ENCODE measurements around the gene TMPRSS11B.
"Not testable (repeated sequence)": the region's sequence is repeated elsewhere in the genome, so short reads cannot be mapped to it uniquely, and the experiment has no call there.

Gene TMPRSS11B

DNA sequence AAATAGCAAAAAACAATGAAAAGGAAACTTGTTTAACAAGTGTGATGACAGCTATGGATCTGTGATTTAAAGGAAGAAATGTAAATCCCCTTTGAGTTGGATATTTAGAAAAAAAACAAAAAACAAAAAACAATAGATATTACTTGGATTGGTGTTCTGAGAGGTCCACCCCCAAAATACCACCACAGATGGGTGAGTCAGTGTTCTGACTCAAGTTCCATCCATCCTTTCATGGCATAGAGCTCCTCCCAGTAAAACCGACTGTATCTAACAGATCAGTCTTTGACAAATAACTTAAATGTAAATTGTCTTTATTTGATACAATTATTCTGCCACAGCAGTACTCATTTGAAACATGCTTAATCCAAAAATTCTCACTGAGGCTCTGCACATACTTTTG lies 27.4 kb downstream of the TMPRSS11B start:
- DNase-seq: no peak
- ATAC-seq: no peak

DNA sequence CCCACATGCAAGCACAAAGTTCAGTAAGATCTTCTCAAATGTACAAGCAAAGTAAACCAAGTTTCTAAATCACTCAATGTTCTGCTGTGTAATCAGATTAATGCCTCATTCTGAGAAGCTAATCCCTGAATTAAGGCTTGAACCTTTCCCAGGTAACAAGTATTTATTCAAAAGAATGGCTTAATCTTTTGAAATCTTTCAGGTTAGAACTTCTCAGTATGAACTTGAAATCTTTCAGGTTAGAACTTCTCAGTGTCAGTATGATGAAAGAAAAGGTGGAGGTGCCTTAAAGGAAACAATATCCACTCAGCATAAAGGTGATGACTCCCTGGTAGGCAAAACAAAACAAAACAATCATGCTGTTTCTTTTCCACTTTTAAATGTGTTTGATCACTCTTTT lies 29.0 kb downstream of the TMPRSS11B start:
- no peak for ATAC-seq

DNA sequence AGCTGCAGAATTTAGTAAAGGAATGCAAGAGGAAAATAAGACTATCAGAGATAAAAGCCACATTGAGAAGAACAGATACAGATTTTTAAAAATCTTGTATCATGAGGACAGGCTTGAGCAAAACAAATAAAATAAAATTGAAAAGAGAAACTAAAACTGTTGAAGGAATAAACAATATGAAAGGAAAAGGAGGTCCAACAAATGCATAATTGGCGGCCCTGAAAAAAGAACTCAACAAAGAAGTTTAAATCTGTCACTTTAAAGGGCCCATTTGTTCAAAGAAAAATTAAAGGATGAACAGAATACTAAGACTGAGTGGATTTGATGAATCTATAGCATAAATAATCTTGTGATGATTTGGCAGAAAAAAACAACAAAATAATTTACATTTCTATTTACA lies 36.5 kb downstream of the TMPRSS11B start:
- no peak for ATAC-seq
- DNase-seq: no peak

More for the DNA sequence above, 29.0 kb downstream of the TMPRSS11B start:
- no peak for DNase-seq

DNA sequence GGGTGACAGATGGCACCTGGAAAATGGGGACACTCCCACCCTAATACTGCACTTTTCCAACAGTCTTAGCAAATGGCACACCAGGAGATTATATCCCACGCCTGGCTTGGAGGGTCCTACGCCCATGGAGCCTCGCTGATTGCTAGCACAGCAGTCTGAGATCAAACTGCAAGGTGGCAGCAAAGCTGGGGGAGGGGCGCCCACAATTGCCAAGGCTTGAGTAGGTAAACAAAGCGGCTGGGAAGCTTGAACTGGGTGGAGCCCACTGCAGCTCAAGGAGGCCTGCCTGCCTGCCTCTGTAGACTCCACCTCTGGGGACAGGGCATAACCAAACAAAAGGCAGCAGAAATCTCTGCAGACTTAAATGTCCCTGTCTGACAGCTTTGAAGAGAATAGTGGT lies 51.2 kb downstream of the TMPRSS11B start:
- not testable (repeated sequence) for DNase-seq, ATAC-seq

DNA sequence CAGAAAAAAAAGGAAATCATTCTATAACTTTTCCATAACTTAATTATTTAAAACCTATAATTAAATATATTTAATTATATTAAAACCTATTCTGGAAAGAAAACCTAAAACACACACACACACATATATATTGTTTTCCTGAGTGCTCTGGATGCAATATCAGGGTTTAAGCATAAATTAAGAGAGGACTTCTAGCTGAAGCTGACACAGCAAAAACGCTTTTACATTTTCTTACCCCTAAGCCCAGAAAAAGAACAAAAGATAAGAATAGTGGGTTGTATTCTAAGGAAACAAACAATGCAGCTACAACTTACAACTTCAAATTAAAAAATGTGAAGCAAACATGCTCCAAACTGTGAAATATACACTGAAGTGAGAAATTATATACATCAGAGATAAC lies 52.3 kb downstream of the TMPRSS11B start:
- DNase-seq: no peak
- no peak for ATAC-seq

DNA sequence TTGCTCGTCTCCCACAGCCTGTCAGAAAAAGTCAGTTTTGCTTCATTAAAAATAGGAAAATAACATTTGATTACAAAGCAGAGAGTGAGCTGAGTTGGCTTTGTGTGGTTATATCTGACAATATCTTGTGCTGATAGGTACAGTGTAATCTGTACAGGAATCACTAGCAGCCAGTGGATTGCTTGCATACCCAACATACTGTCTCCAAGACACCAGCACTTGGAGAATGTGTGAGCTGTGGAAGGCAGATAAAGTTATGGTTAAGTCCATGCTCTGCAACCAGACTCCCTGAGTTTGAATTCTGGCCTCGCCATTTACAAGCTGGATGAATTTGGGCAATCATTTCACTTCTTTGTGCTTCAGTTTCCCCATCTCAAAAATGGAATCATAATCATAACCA lies 58.3 kb downstream of the TMPRSS11B start:
- DNase-seq: no peak
- ATAC-seq: no peak

DNA sequence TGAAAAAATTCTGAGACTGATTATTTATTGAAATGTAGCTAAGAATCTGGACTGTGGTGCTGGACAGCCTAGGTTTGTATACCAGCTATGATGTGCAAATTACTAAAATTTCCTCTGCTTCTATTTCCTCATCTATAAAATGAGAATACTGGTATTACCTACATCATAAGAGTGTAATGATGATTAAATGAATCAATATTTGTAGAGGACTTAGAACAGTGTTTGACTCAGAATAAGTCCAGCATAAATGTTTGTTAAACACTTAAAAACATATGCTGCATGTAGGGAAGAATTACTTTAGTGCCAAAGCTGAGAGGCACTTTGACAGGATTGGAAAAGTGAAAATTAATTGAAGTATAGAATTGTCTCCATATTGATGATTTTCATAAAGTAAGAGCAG lies 60.6 kb downstream of the TMPRSS11B start:
- DNase-seq (no peak), ATAC-seq (no peak)

DNA sequence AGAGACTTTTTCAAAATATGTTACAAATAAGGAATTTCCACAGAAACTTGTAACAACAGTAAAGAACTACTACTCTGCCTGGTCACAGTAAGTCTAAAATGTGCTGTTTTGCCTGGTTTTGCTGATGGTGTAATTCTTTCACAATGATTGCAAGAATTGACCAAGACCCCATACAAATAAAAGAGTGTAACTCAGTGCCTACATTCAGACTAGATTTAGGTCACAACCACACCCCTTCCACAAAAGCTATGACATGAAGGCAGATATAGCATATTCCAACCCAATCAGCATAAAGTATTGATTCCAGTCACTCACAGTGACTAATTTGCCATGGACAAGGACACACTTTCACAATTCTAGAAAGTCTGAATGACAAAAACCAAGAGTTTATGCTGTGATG lies 62.1 kb downstream of the TMPRSS11B start:
- ATAC-seq (no peak), DNase-seq (no peak)

DNA sequence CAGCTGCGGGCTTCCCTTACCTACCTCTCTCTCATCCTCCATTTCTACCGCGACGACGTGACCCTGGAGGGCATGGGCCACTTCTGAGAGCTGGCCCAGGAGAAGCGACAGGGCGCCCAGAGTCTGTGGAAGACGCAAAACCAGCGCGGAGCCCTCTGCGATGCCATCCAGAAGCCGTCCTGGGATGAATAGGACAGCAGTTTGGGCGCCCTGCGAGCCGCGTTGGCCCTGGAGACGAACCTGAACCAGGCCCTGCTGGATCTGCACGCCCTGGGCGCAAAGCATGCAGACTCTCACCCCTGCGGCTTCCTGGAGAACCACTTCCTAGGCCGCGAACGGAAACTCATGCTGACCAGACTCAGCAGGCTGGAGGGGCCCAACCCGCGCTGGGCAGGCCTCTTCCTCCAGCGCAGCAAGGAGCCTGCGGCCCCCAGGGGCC lies 63.1 kb downstream of the TMPRSS11B start:
- no peak for DNase-seq
- no peak for ATAC-seq

DNA sequence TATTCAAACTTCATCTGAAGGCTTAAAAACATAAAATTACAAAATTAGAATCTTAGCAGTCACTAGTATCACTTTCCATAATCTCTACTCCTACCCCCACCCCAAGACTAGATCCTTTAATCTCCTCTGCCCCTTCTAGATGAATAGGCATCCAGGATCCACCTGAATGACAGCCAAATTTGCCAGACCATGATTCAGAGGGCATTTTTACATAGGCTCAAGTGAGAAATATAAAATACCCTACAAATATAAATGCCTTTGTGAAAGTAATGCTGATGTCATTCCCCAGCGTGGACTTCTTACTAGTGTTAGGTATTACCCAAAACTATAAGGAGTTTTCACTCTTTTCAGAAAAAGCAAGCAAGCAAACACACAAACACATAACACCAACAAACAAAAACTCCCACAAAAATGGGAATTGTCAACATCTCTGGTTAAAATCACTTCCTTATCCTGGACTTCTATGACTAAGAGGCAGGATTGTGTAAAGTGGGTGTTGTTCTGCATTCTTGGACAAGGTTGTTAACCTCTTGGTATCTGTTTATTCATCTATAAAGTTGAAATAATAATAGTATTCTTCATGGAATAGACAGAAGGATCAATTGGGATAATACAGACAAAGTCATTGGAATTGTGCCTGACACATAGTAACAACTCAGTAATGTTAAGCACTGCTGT lies 64.5 kb downstream of the TMPRSS11B start:
- ATAC-seq: no peak
- no peak for DNase-seq

DNA sequence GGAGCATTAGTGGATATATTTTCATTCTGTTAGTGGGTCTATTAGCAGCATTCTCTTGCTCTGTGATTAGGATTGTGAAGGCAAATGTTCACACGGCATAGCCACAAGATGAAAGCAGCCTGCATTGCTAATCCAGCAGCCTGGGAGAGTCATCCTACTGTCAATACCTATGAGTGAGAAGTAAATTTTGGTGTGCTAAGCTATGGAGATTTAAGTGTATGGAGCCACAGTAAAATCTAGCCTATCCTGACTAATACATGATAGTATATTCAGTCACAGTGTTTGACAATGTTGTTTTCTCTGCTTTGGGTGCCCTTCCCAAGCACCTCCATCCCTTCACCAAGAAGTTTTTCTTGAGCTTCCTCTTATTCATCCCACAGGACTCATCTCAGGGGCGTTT lies 68.6 kb downstream of the TMPRSS11B start:
- DNase-seq: no peak

More for the DNA sequence above, 68.6 kb downstream of the TMPRSS11B start:
- ATAC-seq: no peak
